ENCODE data around the gene GIMAP8. TPM values are rescaled to one million over a fixed set of nuclear protein-coding genes. Genes with fewer than 3 reads are reported as not detected.

The GIMAP8 gene
- total RNA-seq, 1 donor from 2014 or later = 28.3 TPM

- TF ChIP-seq, protein P1, sequence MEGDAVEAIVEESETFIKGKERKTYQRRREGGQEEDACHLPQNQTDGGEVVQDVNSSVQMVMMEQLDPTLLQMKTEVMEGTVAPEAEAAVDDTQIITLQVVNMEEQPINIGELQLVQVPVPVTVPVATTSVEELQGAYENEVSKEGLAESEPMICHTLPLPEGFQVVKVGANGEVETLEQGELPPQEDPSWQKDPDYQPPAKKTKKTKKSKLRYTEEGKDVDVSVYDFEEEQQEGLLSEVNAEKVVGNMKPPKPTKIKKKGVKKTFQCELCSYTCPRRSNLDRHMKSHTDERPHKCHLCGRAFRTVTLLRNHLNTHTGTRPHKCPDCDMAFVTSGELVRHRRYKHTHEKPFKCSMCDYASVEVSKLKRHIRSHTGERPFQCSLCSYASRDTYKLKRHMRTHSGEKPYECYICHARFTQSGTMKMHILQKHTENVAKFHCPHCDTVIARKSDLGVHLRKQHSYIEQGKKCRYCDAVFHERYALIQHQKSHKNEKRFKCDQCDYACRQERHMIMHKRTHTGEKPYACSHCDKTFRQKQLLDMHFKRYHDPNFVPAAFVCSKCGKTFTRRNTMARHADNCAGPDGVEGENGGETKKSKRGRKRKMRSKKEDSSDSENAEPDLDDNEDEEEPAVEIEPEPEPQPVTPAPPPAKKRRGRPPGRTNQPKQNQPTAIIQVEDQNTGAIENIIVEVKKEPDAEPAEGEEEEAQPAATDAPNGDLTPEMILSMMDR (IDR thresholded peaks at IDR 0.05) = no peak
- Histone ChIP-seq H3K9me3 (peaks cover 0 to 1% of the 10 kb centered on the region in 2 donors), H3K27ac (no peak overlapping the region), H3K27me3 (no peaks in the 10 kb centered on the region), H3K4me3 (no peak overlapping the region), H3K4me1 (no peaks in the 10 kb centered on the region), H3K36me3 (no peaks in the 10 kb centered on the region)
- no peak for DNase-seq (ENCODE audit: low spot score in 2 of 2)
- intact Hi-C loops (cut with DNase I) = no loop called here
These were observed 14.9 kb upstream of the GIMAP8 start for GRCh38 chr7:150435390-150436073.

- no peak overlapping the region for H3K27ac ChIP-seq
- H3K36me3 ChIP-seq = no peaks in the 10 kb centered on the region
- DNase-seq (ENCODE audit: low spot score in 2 of 2) = no peak
- no peaks in the 10 kb centered on the region for H3K27me3 ChIP-seq
- no peaks in the 10 kb centered on the region for H3K4me1 ChIP-seq
- H3K9me3 ChIP-seq = peaks cover 0 to 15% of the 10 kb centered on the region in 2 donors
- TF ChIP-seq, protein P1 (IDR thresholded peaks at IDR 0.05) = no peak
- intact Hi-C loops (cut with DNase I) = no loop called here
- H3K4me3 ChIP-seq = no peak overlapping the region
These were observed 10.5 kb upstream of the GIMAP8 start for GRCh38 chr7:150439967-150440366.

GRCh38 chr7:150441524-150441923, 8.9 kb upstream of the GIMAP8 start:
- Histone ChIP-seq H3K4me1 (no peaks in the 10 kb centered on the region), H3K27me3 (no peaks in the 10 kb centered on the region), H3K27ac (no peak overlapping the region), H3K36me3 (no peaks in the 10 kb centered on the region), H3K4me3 (no peak overlapping the region), H3K9me3 (peaks cover 0 to 15% of the 10 kb centered on the region in 2 donors)
- DNase-seq (ENCODE audit: low spot score in 2 of 2) = no peak
- TF ChIP-seq, protein P1 (IDR thresholded peaks at IDR 0.05) = no peak
- intact Hi-C loops (cut with DNase I) = no loop called here

DNA sequence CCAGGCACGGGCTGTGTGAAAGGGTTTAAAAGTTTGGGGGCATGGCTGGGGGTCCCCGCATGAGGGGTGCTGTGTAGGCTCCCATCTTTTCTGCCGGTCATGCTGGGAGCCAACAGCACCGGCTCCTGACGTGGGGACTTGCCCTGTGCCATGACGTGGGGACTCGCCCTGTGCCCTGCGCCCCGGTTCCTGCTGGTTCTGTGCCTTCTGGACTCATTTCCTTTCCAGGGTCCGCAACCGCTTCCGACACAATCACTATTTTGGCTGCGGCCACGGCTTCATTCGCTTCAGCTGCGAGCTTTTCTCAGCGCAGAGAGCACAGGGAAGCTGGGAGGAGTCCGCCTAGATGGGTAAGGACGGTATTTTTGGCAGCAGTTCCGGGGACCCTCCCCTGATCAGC, 7.6 kb upstream of the GIMAP8 start:
- Histone ChIP-seq H3K4me3 (no peak overlapping the region), H3K27me3 (no peaks in the 10 kb centered on the region), H3K36me3 (no peaks in the 10 kb centered on the region), H3K9me3 (peaks cover 0 to 15% of the 10 kb centered on the region in 2 donors), H3K4me1 (no peaks in the 10 kb centered on the region), H3K27ac (no peak overlapping the region)
- TF ChIP-seq, protein P1 (IDR thresholded peaks at IDR 0.05) = no peak
- intact Hi-C loops (cut with DNase I) = no loop called here
- DNase-seq (ENCODE audit: low spot score in 2 of 2) = no peak

DNA sequence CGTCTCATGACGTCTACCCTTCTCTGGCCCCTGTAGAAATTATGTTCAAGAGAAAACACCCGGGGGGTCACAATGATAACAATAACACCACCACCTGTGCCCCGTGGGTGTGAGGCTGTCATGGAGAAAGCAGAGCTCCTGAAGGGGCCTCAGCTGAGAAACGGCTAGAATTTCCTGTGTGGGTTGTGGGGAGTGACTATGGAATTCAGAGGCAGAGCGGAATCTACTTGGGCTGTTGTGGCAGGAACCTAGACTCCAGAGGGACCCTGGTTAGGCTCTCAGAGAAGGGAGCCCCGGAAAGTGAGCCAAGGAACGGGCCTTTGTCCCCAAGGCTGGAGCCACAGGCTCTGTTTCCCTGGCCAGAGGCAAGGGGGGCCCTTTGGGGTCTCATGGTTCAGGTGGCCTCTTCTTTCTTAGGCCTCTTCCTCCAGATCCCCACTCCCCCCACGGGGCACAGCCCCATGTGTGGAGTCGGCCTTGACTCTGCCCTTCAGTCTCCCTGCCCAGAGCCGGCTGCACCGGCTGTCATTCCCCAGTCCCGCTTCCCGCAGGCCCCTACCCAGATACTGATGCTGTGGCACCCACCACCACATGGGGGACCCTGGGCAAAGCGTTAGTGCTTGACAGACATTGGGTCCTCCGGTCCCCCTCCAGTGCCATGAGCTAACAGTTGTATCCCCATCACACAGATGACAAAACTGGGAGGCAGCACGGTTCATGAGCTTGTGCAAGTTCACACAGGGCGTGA, 6.5 kb upstream of the GIMAP8 start:
- Histone ChIP-seq H3K4me3 (no peak overlapping the region), H3K36me3 (no peaks in the 10 kb centered on the region), H3K4me1 (no peaks in the 10 kb centered on the region), H3K27me3 (no peaks in the 10 kb centered on the region), H3K9me3 (peaks cover 0 to 15% of the 10 kb centered on the region in 2 donors), H3K27ac (no peak overlapping the region)
- TF ChIP-seq, protein P1 (IDR thresholded peaks at IDR 0.05) = no peak
- intact Hi-C loops (cut with DNase I) = no loop called here
- DNase-seq (ENCODE audit: low spot score in 2 of 2) = no peak
